Measurements from ENCODE around the gene ATL1.

DNA sequence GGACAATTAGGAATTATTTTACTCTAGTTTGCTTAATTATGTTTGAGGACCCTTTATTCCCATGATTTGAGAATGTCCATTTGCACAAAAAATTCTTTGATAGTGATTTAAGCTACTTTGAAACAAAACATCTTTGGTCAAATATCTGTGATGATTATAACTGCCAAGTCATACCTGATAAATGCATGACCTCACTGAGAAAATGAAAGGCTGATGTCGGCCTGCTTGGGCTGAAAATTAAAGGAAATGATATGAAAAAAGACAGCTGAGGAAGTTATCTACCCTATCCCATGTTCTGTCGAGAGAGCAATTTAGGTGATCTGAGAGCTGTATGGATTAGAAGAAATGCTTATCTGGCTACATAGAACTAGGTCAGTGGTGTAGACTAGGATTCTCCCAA, 43.6 kb downstream of the ATL1 start:
- TF ChIP-seq, protein P1, sequence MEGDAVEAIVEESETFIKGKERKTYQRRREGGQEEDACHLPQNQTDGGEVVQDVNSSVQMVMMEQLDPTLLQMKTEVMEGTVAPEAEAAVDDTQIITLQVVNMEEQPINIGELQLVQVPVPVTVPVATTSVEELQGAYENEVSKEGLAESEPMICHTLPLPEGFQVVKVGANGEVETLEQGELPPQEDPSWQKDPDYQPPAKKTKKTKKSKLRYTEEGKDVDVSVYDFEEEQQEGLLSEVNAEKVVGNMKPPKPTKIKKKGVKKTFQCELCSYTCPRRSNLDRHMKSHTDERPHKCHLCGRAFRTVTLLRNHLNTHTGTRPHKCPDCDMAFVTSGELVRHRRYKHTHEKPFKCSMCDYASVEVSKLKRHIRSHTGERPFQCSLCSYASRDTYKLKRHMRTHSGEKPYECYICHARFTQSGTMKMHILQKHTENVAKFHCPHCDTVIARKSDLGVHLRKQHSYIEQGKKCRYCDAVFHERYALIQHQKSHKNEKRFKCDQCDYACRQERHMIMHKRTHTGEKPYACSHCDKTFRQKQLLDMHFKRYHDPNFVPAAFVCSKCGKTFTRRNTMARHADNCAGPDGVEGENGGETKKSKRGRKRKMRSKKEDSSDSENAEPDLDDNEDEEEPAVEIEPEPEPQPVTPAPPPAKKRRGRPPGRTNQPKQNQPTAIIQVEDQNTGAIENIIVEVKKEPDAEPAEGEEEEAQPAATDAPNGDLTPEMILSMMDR (IDR thresholded peaks at IDR 0.05), result no peak
- TF ChIP-seq POLR2AphosphoS5 (IDR thresholded peaks at IDR 0.05; ENCODE audit: low read depth, low read length), result no peak
- no peak for TF ChIP-seq TCF7L2 (IDR thresholded peaks at IDR 0.05; ENCODE audit: low read depth, low read length)
- no peak for TF ChIP-seq SIN3A (IDR thresholded peaks at IDR 0.05; ENCODE audit: borderline replicate concordance, insufficient read depth, low read depth, low read length)

Data from Panc1 (cell line).